B cell (primary cell): ENCODE data around the gene RGS6. TPM values are rescaled to one million over a fixed set of nuclear protein-coding genes. Genes with fewer than 3 reads are reported as not detected.

ENCODE experiments used
- ATAC-seq: fragments of 200-7000 bp; cut with Tn5 transposase; one replicate; pipeline ENCODE4 v1.10.0; 2021; ENCODE audit warnings: low read depth, mild to moderate bottlenecking, moderate number of reproducible peaks, moderate library complexity
- CTCF ChIA-PET: fragments of 350-600 bp; sonication (Branson Sonifier 250); formaldehyde crosslinking; loops from one replicate; lab custom pipeline; 2021; ENCODE audit warnings: antibody characterized with exemption, inconsistent platforms; lab: Charles Lee
- POLR2A ChIA-PET: fragments of 350-600 bp; sonication (Branson Sonifier 250); formaldehyde crosslinking; loops from one replicate; lab custom pipeline; 2021; ENCODE audit warnings: antibody characterized with exemption; lab: Charles Lee
- DNase-seq: peaks from one replicate; pipeline ENCODE4 v3.0.0; 2013
- H2AFZ ChIP-seq: 2 replicates; pipeline ENCODE4 v1.6.1; 2012; ENCODE audit warnings: mild to moderate bottlenecking, low read depth, low read length; ENCODE audit not compliant: insufficient read depth, poor library complexity, severe bottlenecking
- H3K27ac ChIP-seq, 2 donors: 1 replicate in 1 of 2; 2 replicates in 1 of 2; pipeline ENCODE4 v1.5.1; 2012 to 2013; ENCODE audit warnings: low read length in 2 of 2, mild to moderate bottlenecking in 2 of 2, moderate library complexity in 1 of 2
- H3K27me3 ChIP-seq, 4 experiments: fragments of 200-600 bp in 1 of 4; sonication (generic) in 1 of 4; replicated peaks in 1 of 4; 1 replicate in 2 of 4; 2 replicates in 2 of 4; pipeline versions ENCODE4 v1.6.1 to v1.7.0; 2013 to 2016; ENCODE audit warnings: low read length in 3 of 4, mild to moderate bottlenecking in 2 of 4, mixed read lengths in 1 of 4, moderate library complexity in 1 of 4; ENCODE audit not compliant: insufficient read depth in 4 of 4, control insufficient read depth in 3 of 4; ENCODE audit errors: control extremely low read depth in 1 of 4
- H3K36me3 ChIP-seq, 2 experiments: replicated peaks in 1 of 2; 1 replicate in 1 of 2; 2 replicates in 1 of 2; pipeline versions ENCODE4 v1.6.1 to v1.7.1; 2013; ENCODE audit warnings: low read length in 1 of 2; ENCODE audit not compliant: insufficient read depth in 2 of 2, control insufficient read depth in 1 of 2; ENCODE audit errors: control extremely low read depth in 1 of 2, extremely low read depth in 1 of 2
- H3K4me1 ChIP-seq, 2 donors: fragments of 200-600 bp in 1 of 2; sonication (generic) in 1 of 2; 1 replicate in 1 of 2; 2 replicates in 1 of 2; pipeline versions ENCODE4 v1.5.1 to v1.6.1; 2013 to 2017; ENCODE audit warnings: low read length in 2 of 2; ENCODE audit not compliant: control insufficient read depth in 2 of 2, insufficient read depth in 2 of 2
- H3K4me2 ChIP-seq: replicated peaks from 2 replicates; pipeline ENCODE3; 2012; ENCODE audit warnings: mild to moderate bottlenecking, low read depth, low read length; ENCODE audit not compliant: poor library complexity, severe bottlenecking
- H3K4me3 ChIP-seq, 5 experiments: fragments of 200-600 bp in 1 of 5; sonication (generic) in 1 of 5; 1 replicate in 3 of 5; 2 replicates in 2 of 5; pipeline versions ENCODE4 v1.5.1 to v1.7.0; 2011 to 2016; ENCODE audit warnings: low read length in 4 of 5, mild to moderate bottlenecking in 4 of 5, low read depth in 2 of 5, control low read depth in 1 of 5, moderate library complexity in 1 of 5; ENCODE audit not compliant: insufficient read depth in 1 of 5; ENCODE audit errors: control extremely low read depth in 1 of 5, extremely low read depth in 1 of 5
- H3K79me2 ChIP-seq: fragments of 200-600 bp; sonication (generic); one replicate; pipeline ENCODE4 v1.6.0; 2016; ENCODE audit warnings: low read length; ENCODE audit not compliant: control insufficient read depth, insufficient read depth
- H3K9ac ChIP-seq: fragments of 200-600 bp; sonication (generic); 2 replicates; pipeline ENCODE4 v1.6.1; 2017; ENCODE audit warnings: mild to moderate bottlenecking, low read length, moderate library complexity
- H3K9me3 ChIP-seq, 3 donors: one replicate each; pipeline versions ENCODE4 v1.6.1 to v1.7.1; 2013; ENCODE audit warnings: low read length in 2 of 3; ENCODE audit not compliant: control insufficient read depth in 2 of 3, insufficient read depth in 1 of 3; ENCODE audit errors: control extremely low read depth in 1 of 3
- H4K20me1 ChIP-seq: 2 replicates; pipeline ENCODE4 v1.6.0; 2012; ENCODE audit warnings: mild to moderate bottlenecking, low read length; ENCODE audit not compliant: insufficient read depth, control insufficient read depth, poor library complexity, severe bottlenecking
- H3K27ac Mint-ChIP-seq: one replicate; pipeline ENCODE4 v1.8.0; 2021; ENCODE audit warnings: mixed read lengths
- H3K27me3 Mint-ChIP-seq: one replicate; pipeline ENCODE4 v1.8.0; 2021; ENCODE audit warnings: mixed read lengths
- H3K4me1 Mint-ChIP-seq: one replicate; pipeline ENCODE4 v1.8.0; 2021; ENCODE audit warnings: mixed read lengths
- H3K4me3 Mint-ChIP-seq: one replicate; pipeline ENCODE4 v1.8.0; 2021; ENCODE audit warnings: mixed read lengths
- H3K9me3 Mint-ChIP-seq: one replicate; pipeline ENCODE4 v1.8.0; 2022; ENCODE audit warnings: mixed read lengths; ENCODE audit not compliant: insufficient read depth
- EZH2 ChIP-seq: IDR thresholded peaks from 2 replicates; pipeline ENCODE4 v1.6.1; 2012; ENCODE audit warnings: borderline replicate concordance, low read depth, mild to moderate bottlenecking, moderate library complexity, low read length; ENCODE audit not compliant: insufficient read depth, poor library complexity, severe bottlenecking
- WGBS: methylation state at CpG from one replicate; pipeline ENCODE4 v1.1.5; 2013; ENCODE audit warnings: missing lambda C conversion rate; ENCODE audit not compliant: insufficient coverage; 5-methylcytosine and 5-hydroxymethylcytosine counted together
- intact Hi-C: fragments of 100-400 bp; cut with micrococcal nuclease; formaldehyde crosslinking; loops from one replicate; pipeline ENCODE4 v1.10.0; 2022
- polyA plus RNA-seq: library from polyadenylated mRNA; depleted of rRNA; stranded (reverse); fragments of >200 nt; gene quantifications from 2 replicates; pipeline ENCODE4 v1.2.3, GENCODE V29; 2012
- total RNA-seq, 2 donors: library from RNA; stranded (reverse); fragments of 120-200 nt in 1 of 2; gene quantifications; 1 replicate in 1 of 2; 2 replicates in 1 of 2; pipeline versions ENCODE4 v1.2.3 to v1.2.4, GENCODE V29; 2013 to 2022
- TF ChIP-seq, protein P1 (sequence below): fragments of 200-600 bp; IDR thresholded peaks from one replicate; pipeline ENCODE4 v1.8.0; 2022; ENCODE audit warnings: antibody characterized with exemption, mild to moderate bottlenecking

RGS6 gene
- total and polyA plus RNA-seq, 2 donors (not counting 1 experiment from before 2014, with no cell fraction given) = 0.07 TPM; not detected in 1

DNA sequence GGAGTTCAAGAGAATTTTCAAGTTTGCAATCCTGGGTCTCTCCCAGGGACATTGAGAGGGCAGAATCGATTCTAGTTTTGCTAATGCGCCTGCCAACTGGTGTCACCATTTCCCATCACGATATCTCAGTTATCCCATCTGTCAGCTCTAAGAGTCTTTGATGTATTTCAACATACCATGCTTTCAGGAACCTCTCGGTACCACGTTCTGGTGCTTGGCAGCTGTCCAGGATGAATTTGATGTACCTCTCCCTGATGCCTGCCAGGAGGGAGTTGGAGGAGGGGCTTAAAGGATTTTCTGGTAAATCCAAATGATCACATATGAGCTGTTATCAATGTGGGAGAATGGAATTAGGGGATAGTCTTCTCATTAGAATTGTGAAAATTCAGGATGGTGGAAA is 332.5 kb downstream of the RGS6 start:
- Histone ChIP-seq H4K20me1 (no peaks in the 10 kb centered on the region), H3K4me1 (no peaks in the 10 kb centered on the region), H3K36me3 (no peaks in the 10 kb centered on the region), H3K4me2 (no peak overlapping the region), H3K4me3 (no peak overlapping the region), H3K9ac (no peak overlapping the region), H2AFZ (no peak overlapping the region), H3K27ac (no peak overlapping the region), H3K9me3 (no peaks in the 10 kb centered on the region), H3K27me3 (peaks cover 0 to 3% (median 0%) of the 10 kb centered on the region in 4 experiments), H3K79me2 (no peaks in the 10 kb centered on the region)
- POLR2A ChIA-PET = no interaction called here
- no peaks in the 10 kb centered on the region for H3K4me1 Mint-ChIP-seq
- TF ChIP-seq, protein P1, sequence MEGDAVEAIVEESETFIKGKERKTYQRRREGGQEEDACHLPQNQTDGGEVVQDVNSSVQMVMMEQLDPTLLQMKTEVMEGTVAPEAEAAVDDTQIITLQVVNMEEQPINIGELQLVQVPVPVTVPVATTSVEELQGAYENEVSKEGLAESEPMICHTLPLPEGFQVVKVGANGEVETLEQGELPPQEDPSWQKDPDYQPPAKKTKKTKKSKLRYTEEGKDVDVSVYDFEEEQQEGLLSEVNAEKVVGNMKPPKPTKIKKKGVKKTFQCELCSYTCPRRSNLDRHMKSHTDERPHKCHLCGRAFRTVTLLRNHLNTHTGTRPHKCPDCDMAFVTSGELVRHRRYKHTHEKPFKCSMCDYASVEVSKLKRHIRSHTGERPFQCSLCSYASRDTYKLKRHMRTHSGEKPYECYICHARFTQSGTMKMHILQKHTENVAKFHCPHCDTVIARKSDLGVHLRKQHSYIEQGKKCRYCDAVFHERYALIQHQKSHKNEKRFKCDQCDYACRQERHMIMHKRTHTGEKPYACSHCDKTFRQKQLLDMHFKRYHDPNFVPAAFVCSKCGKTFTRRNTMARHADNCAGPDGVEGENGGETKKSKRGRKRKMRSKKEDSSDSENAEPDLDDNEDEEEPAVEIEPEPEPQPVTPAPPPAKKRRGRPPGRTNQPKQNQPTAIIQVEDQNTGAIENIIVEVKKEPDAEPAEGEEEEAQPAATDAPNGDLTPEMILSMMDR = no peak
- no peak for TF ChIP-seq EZH2
- no peak overlapping the region for H3K4me3 Mint-ChIP-seq
- no peak overlapping the region for H3K27ac Mint-ChIP-seq
- WGBS = 57% methylated on average over 4 of the region's 5 CpGs
- CTCF ChIA-PET = no interaction called here
- DNase-seq (no peak), ATAC-seq (no peak)
- intact Hi-C loops = no loop called here
- H3K9me3 Mint-ChIP-seq = no peaks in the 10 kb centered on the region
- H3K27me3 Mint-ChIP-seq = peaks cover 27% of the 10 kb centered on the region

DNA sequence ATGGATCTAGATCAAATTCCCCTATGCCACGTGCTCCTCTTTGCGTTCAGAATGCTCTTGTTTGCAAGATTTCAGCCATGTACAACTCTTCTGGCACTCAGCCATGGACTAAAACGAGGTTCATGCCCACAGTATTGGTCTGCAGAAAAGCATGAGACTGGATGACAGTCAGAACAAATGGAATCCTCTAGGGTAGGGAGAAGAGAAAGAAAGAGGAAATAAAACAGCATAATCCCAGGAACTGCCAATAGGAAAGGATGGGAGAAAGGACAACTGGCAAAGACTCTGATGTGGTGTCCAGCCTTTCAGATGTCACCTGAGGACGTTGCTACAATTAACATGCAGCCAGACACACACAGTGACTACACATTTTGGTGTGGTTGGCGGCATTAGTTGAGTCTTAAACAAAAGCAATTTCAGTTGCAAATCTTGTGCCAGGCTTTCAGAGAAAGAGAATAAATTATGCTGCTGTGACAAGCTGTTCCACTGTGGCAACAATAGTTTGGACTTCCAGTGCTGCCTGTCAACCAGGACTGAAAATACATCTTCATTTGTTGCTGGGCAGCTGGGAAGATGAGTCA is 338.0 kb downstream of the RGS6 start:
- H3K27me3 ChIP-seq = peaks cover 0 to 5% (median 0%) of the 10 kb centered on the region in 4 experiments
- DNase-seq (no peak), ATAC-seq (no peak)
- H3K4me1 Mint-ChIP-seq = no peaks in the 10 kb centered on the region
- no peak overlapping the region for H3K27ac Mint-ChIP-seq
- H2AFZ ChIP-seq = no peak overlapping the region
- H3K27ac ChIP-seq = no peak overlapping the region
- H3K27me3 Mint-ChIP-seq = peaks cover 40% of the 10 kb centered on the region
- peaks cover 0 to 4% (median 0%) of the 10 kb centered on the region in 3 donors for H3K9me3 ChIP-seq
- TF ChIP-seq, protein P1 = no peak
- TF ChIP-seq EZH2 = no peak
- H4K20me1 ChIP-seq = no peaks in the 10 kb centered on the region
- WGBS = 82% methylated on average over 4 of the region's 5 CpGs
- CTCF ChIA-PET = no interaction called here
- H3K4me2 ChIP-seq = no peak overlapping the region
- no peaks in the 10 kb centered on the region for H3K4me1 ChIP-seq
- intact Hi-C loops = no loop called here
- no peaks in the 10 kb centered on the region for H3K36me3 ChIP-seq
- no peaks in the 10 kb centered on the region for H3K79me2 ChIP-seq
- no peak overlapping the region for H3K4me3 Mint-ChIP-seq
- H3K9ac ChIP-seq = no peak overlapping the region
- POLR2A ChIA-PET = no interaction called here
- H3K9me3 Mint-ChIP-seq = no peaks in the 10 kb centered on the region
- no peak overlapping the region for H3K4me3 ChIP-seq
